WTC11 (cell line): Measurements from ENCODE around the gene INPP4A. TPM values are rescaled to one million over a fixed set of nuclear protein-coding genes. Genes with fewer than 3 reads are reported as not detected.

Source experiments
- ATAC-seq: fragments of 200-7000 bp; cut with Tn5 transposase; 2 replicates; pipeline ENCODE4 v1.10.0; 2021; ENCODE audit warnings: mild to moderate bottlenecking, moderate library complexity
- CTCF ChIA-PET: fragments of 300-600 bp; sonication (Branson Sonifier 250); formaldehyde crosslinking; loops from one replicate; lab custom pipeline; 2021; ENCODE audit warnings: antibody characterized with exemption; lab: Charles Lee
- POLR2A ChIA-PET: fragments of 350-600 bp; sonication (Branson Sonifier 250); formaldehyde crosslinking; loops from one replicate; lab custom pipeline; 2021; ENCODE audit warnings: antibody characterized with exemption; lab: Charles Lee
- DNase-seq: peaks from one replicate; pipeline ENCODE4 v3.0.0; 2021; ENCODE audit warnings: low spot score
- H3K27ac Mint-ChIP-seq: 2 replicates; pipeline ENCODE4 v1.8.0; 2021; ENCODE audit warnings: mixed read lengths
- H3K27me3 Mint-ChIP-seq: 2 replicates; pipeline ENCODE4 v1.8.0; 2021; ENCODE audit warnings: low read depth, mild to moderate bottlenecking, moderate library complexity, mixed read lengths
- H3K36me3 Mint-ChIP-seq: 2 replicates; pipeline ENCODE4 v1.8.0; 2021; ENCODE audit warnings: mixed read lengths
- H3K4me1 Mint-ChIP-seq: 2 replicates; pipeline ENCODE4 v1.8.0; 2022; ENCODE audit warnings: mixed read lengths
- H3K4me3 Mint-ChIP-seq: 2 replicates; pipeline ENCODE4 v1.8.0; 2021; ENCODE audit warnings: mild to moderate bottlenecking, moderate library complexity, mixed read lengths
- H3K9me3 Mint-ChIP-seq: 2 replicates; pipeline ENCODE4 v1.8.0; 2021; ENCODE audit warnings: mixed read lengths
- E2F4 ChIP-seq: sonication (generic); formaldehyde crosslinking; IDR thresholded peaks from 2 replicates; pipeline ENCODE4 v1.8.1; 2022; ENCODE audit warnings: low read depth, mild to moderate bottlenecking, moderate library complexity, missing genetic modification reagents, borderline replicate concordance
- E2F5 ChIP-seq: sonication (generic); formaldehyde crosslinking; IDR thresholded peaks from 2 replicates; pipeline ENCODE4 v1.8.1; 2022; ENCODE audit warnings: mild to moderate bottlenecking, moderate library complexity, missing genetic modification reagents
- NR2C2 ChIP-seq: sonication (generic); formaldehyde crosslinking; IDR thresholded peaks from 2 replicates; pipeline ENCODE4 v1.8.0; 2022; ENCODE audit warnings: mild to moderate bottlenecking, missing genetic modification reagents
- OVOL2 ChIP-seq: fragments of 250-450 bp; sonication (Bioruptor Pico); IDR thresholded peaks from 2 replicates; pipeline ENCODE4 v1.9.0; 2021; ENCODE audit warnings: mild to moderate bottlenecking, borderline replicate concordance
- ZNF671 ChIP-seq: fragments of 250-450 bp; sonication (Bioruptor Pico); IDR thresholded peaks from 2 replicates; pipeline ENCODE4 v1.8.0; 2021; ENCODE audit warnings: mild to moderate bottlenecking
- total RNA-seq: library from RNA; stranded (reverse); gene quantifications from 3 replicates; pipeline ENCODE4 v1.2.3, GENCODE V29; 2021

The INPP4A gene
- total RNA-seq, 1 experiment from 2014 or later = 38.3 TPM

GRCh38 chr2:98643496-98644100 lies 198.9 kb downstream of the INPP4A start:
- Mint-ChIP-seq H3K36me3 (no peaks in the 10 kb centered on the region), H3K9me3 (no peaks in the 10 kb centered on the region), H3K27me3 (no peaks in the 10 kb centered on the region), H3K27ac (no peak overlapping the region), H3K4me3 (no peak overlapping the region), H3K4me1 (peaks cover 19% of the 10 kb centered on the region)
- POLR2A ChIA-PET = interaction anchor here (1.2 kb wide), 1 partner anchor 22 kb away, joined by 3 read pairs; no protein-coding TSS in a partner anchor
- CTCF ChIA-PET = interaction anchor here (1.3 to 3.0 kb wide), 3 partner anchors 9 to 87 kb away, joined by 3 to 29 read pairs (median 4); no protein-coding TSS in a partner anchor
- ATAC-seq = no peak
- TF ChIP-seq OVOL2 = no peak
- TF ChIP-seq E2F4 = no peak
- TF ChIP-seq E2F5 = no peak
- TF ChIP-seq ZNF671 (CRISPR knock-in tag) = no peak
- no peak for TF ChIP-seq NR2C2 (CRISPR knock-in tag)
- no peak for DNase-seq

Other genes starting within 250 kb of the INPP4A start
- gene CNGA3, start 98.4 kb upstream of the INPP4A start, total RNA-seq = not detected in 3 replicates
- gene COA5, start 163.7 kb downstream of the INPP4A start, total RNA-seq = 29.3 to 35.4 TPM (median 34.7 TPM) in 3 replicates
- gene UNC50, start 163.7 kb downstream of the INPP4A start, total RNA-seq = 26.7 to 32.8 TPM (median 29.6 TPM) in 3 replicates